Panc1 (cell line): Measurements from ENCODE around the gene RANBP3L. TPM values are rescaled to one million over a fixed set of nuclear protein-coding genes. Genes with fewer than 3 reads are reported as not detected.

ENCODE experiments used
- total RNA-seq: library from RNA; stranded (reverse); gene quantifications from one replicate; pipeline ENCODE4 v1.2.1, GENCODE V29; 2021; ENCODE audit not compliant: unreplicated experiment

The RANBP3L gene
- total RNA-seq, 1 experiment from 2014 or later: 0.28 TPM

Other genes starting within 250 kb of the RANBP3L start
- 0.10 TPM for gene UGT3A2, start 235.0 kb downstream of the RANBP3L start, total RNA-seq
- gene LMBRD2, start 150.0 kb downstream of the RANBP3L start, total RNA-seq: 7.1 TPM
- 21.5 TPM for gene SKP2, start 149.8 kb downstream of the RANBP3L start, total RNA-seq
- 22.5 TPM for gene NADK2, start 60.0 kb downstream of the RANBP3L start, total RNA-seq